Astrocyte (in vitro differentiated cells and primary cell): Measurements from ENCODE around the gene NCAPH2. TPM values are rescaled to one million over a fixed set of nuclear protein-coding genes. Genes with fewer than 3 reads are reported as not detected.

Experiments
- DNase-seq: peaks from one replicate; pipeline ENCODE4 v3.0.0-alpha.2; 2010; ENCODE audit warnings: low read depth
- FAIRE-seq: peaks from 2 replicates; lab custom pipeline; 2011; peaks lifted over from hg19 to GRCh38; lab: Jason Lieb, UNC
- H2AFZ ChIP-seq: 2 replicates; pipeline ENCODE4 v1.6.0; 2012; ENCODE audit warnings: low read depth, low read length, inconsistent platforms
- H3K27ac ChIP-seq: 2 replicates; pipeline ENCODE4 v1.5.1; 2011; ENCODE audit warnings: low read depth, low read length, inconsistent platforms
- H3K27me3 ChIP-seq: 2 replicates; pipeline ENCODE4 v1.6.0; 2011; ENCODE audit warnings: low read length, inconsistent platforms; ENCODE audit not compliant: insufficient read depth
- H3K36me3 ChIP-seq: 2 replicates; pipeline ENCODE4 v1.5.1; 2011; ENCODE audit warnings: low read length, inconsistent platforms; ENCODE audit not compliant: insufficient read depth
- H3K4me1 ChIP-seq: 2 replicates; pipeline ENCODE4 v1.5.1; 2011; ENCODE audit warnings: low read length, inconsistent platforms; ENCODE audit not compliant: insufficient read depth
- H3K4me2 ChIP-seq: 2 replicates; pipeline ENCODE4 v1.6.0; 2012; ENCODE audit warnings: low read length, inconsistent platforms
- H3K4me3 ChIP-seq: 2 replicates; pipeline ENCODE4 v1.5.1; 2011; ENCODE audit warnings: low read depth, mild to moderate bottlenecking, low read length, inconsistent platforms; ENCODE audit not compliant: insufficient read depth
- H3K79me2 ChIP-seq: 2 replicates; pipeline ENCODE4 v1.6.0; 2012; ENCODE audit warnings: mild to moderate bottlenecking, low read length, inconsistent platforms; ENCODE audit not compliant: insufficient read depth
- H3K9ac ChIP-seq: 2 replicates; pipeline ENCODE4 v1.6.0; 2012; ENCODE audit warnings: mild to moderate bottlenecking, low read length, inconsistent platforms
- H3K9me3 ChIP-seq: 2 replicates; pipeline ENCODE4 v1.5.1; 2012; ENCODE audit warnings: low read depth, mild to moderate bottlenecking, low read length, inconsistent platforms; ENCODE audit not compliant: insufficient read depth
- H4K20me1 ChIP-seq: 2 replicates; pipeline ENCODE4 v1.6.0; 2012; ENCODE audit warnings: low read length, inconsistent platforms; ENCODE audit not compliant: insufficient read depth
- H3K27ac Mint-ChIP-seq: one replicate; pipeline ENCODE4 v1.8.0; 2021; ENCODE audit warnings: mild to moderate bottlenecking, mixed read lengths; ENCODE audit not compliant: unreplicated experiment
- H3K27me3 Mint-ChIP-seq: one replicate; pipeline ENCODE4 v1.8.0; 2021; ENCODE audit warnings: low read depth, mixed read lengths; ENCODE audit not compliant: unreplicated experiment
- H3K36me3 Mint-ChIP-seq: one replicate; pipeline ENCODE4 v1.8.0; 2021; ENCODE audit warnings: low read depth, mixed read lengths; ENCODE audit not compliant: unreplicated experiment
- H3K4me1 Mint-ChIP-seq: one replicate; pipeline ENCODE4 v1.8.0; 2021; ENCODE audit warnings: low read depth, mixed read lengths; ENCODE audit not compliant: unreplicated experiment
- H3K4me3 Mint-ChIP-seq: one replicate; pipeline ENCODE4 v1.8.0; 2021; ENCODE audit warnings: mild to moderate bottlenecking, moderate library complexity, mixed read lengths; ENCODE audit not compliant: unreplicated experiment
- H3K9me3 Mint-ChIP-seq: one replicate; pipeline ENCODE4 v1.8.0; 2021; ENCODE audit warnings: mild to moderate bottlenecking, mixed read lengths; ENCODE audit not compliant: unreplicated experiment
- CTCF ChIP-seq: IDR thresholded peaks from 2 replicates; pipeline ENCODE4 v1.5.1; 2011; ENCODE audit warnings: low read depth, mild to moderate bottlenecking, inconsistent platforms, low read length, moderate library complexity; ENCODE audit not compliant: insufficient read depth
- EZH2 ChIP-seq: IDR thresholded peaks from 2 replicates; pipeline ENCODE4 v1.6.1; 2012; ENCODE audit warnings: mild to moderate bottlenecking, low read length, inconsistent platforms; ENCODE audit not compliant: insufficient read depth
- total RNA-seq: library from RNA; stranded (reverse); gene quantifications from 2 replicates; pipeline ENCODE4 v1.2.1, GENCODE V29; 2021

NCAPH2 gene
- total RNA-seq, 1 donor from 2014 or later: 25.6 TPM

- no peak for TF ChIP-seq CTCF
- no peak overlapping the region for H3K27ac Mint-ChIP-seq
- peaks cover 19% of the 10 kb centered on the region for H3K4me1 Mint-ChIP-seq
- DNase-seq (peak; percentile 42), FAIRE-seq (no peak)
- peaks cover 31% of the 10 kb centered on the region for H3K4me1 ChIP-seq
- H3K79me2 ChIP-seq: peaks cover 67% of the 10 kb centered on the region
- no peaks in the 10 kb centered on the region for H3K9me3 Mint-ChIP-seq
- H3K4me3 Mint-ChIP-seq: no peak overlapping the region
- H3K36me3 Mint-ChIP-seq: peaks cover 4% of the 10 kb centered on the region
- H3K27me3 ChIP-seq: no peaks in the 10 kb centered on the region
- no peak overlapping the region for H3K4me3 ChIP-seq
- no peaks in the 10 kb centered on the region for H3K36me3 ChIP-seq
- H3K27ac ChIP-seq: no peak overlapping the region
- peaks cover 75% of the 10 kb centered on the region for H4K20me1 ChIP-seq
- H3K27me3 Mint-ChIP-seq: no peaks in the 10 kb centered on the region
- peak overlapping the region; percentile 63 for H3K4me2 ChIP-seq
- no peak overlapping the region for H3K9ac ChIP-seq
- no peaks in the 10 kb centered on the region for H3K9me3 ChIP-seq
- no peak overlapping the region for H2AFZ ChIP-seq
These were observed 38.4 kb upstream of the NCAPH2 start for GRCh38 chr22:50469377-50470305.

- peaks cover 35% of the 10 kb centered on the region for H3K4me1 ChIP-seq
- Mint-ChIP-seq H3K27ac (no peak overlapping the region), H3K4me1 (peaks cover 19% of the 10 kb centered on the region), H3K27me3 (no peaks in the 10 kb centered on the region), H3K9me3 (no peaks in the 10 kb centered on the region), H3K36me3 (peaks cover 4% of the 10 kb centered on the region), H3K4me3 (peak overlapping the region; percentile 27)
- H4K20me1 ChIP-seq: peaks cover 75% of the 10 kb centered on the region
- H3K79me2 ChIP-seq: peaks cover 67% of the 10 kb centered on the region
- no peaks in the 10 kb centered on the region for H3K9me3 ChIP-seq
- DNase-seq (no peak), FAIRE-seq (no peak)
- H3K27ac ChIP-seq: no peak overlapping the region
- H3K4me2 ChIP-seq: no peak overlapping the region
- TF ChIP-seq CTCF (no peak), EZH2 (no peak)
- H3K4me3 ChIP-seq: no peak overlapping the region
- H3K9ac ChIP-seq: no peak overlapping the region
- H3K27me3 ChIP-seq: no peaks in the 10 kb centered on the region
- H3K36me3 ChIP-seq: no peaks in the 10 kb centered on the region
- no peak overlapping the region for H2AFZ ChIP-seq
These were observed 37.5 kb upstream of the NCAPH2 start for GRCh38 chr22:50470491-50470890.
